ENCODE data around the gene TFCP2L1.

- TF ChIP-seq CTCF (IDR thresholded peaks at IDR 0.05) (no peak), POLR2A (IDR thresholded peaks at IDR 0.05) (no peak), EP300 (IDR thresholded peaks at IDR 0.05) (no peak)
Observed at GRCh38 chr2:121288454-121289231, 3.6 kb upstream of the TFCP2L1 start.
